B cell (primary cell): ENCODE measurements around the gene MTHFD2L.
"Not testable (repeated sequence)": the region's sequence is repeated elsewhere in the genome, so short reads cannot be mapped to it uniquely, and the experiment has no call there.

Source experiments
- EZH2 ChIP-seq: IDR thresholded peaks from 2 replicates; pipeline ENCODE4 v1.6.1; 2012; ENCODE audit warnings: borderline replicate concordance, low read depth, mild to moderate bottlenecking, moderate library complexity, low read length; ENCODE audit not compliant: insufficient read depth, poor library complexity, severe bottlenecking
- TF ChIP-seq, protein P1 (sequence below): fragments of 200-600 bp; IDR thresholded peaks from one replicate; pipeline ENCODE4 v1.8.0; 2022; ENCODE audit warnings: antibody characterized with exemption, mild to moderate bottlenecking

DNA sequence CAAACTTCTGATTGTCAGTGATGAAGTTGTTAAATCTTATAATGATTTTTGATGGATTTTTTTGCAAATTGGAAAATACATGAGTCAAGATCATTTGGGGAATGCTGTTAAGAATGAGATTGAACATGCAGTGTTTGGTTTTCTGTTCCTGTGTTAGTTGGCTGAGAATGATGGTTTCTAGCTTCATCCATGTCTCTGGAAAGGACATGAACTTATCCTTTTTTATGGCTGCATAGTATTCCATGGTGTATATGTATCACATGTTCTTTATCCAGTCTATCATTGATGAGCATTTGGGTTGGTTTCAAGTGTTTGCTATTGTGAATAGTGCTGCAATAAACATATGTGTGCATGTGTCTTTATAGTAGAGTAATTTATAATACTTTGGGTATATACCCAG is 182.5 kb downstream of the MTHFD2L start:
- TF ChIP-seq, protein P1, sequence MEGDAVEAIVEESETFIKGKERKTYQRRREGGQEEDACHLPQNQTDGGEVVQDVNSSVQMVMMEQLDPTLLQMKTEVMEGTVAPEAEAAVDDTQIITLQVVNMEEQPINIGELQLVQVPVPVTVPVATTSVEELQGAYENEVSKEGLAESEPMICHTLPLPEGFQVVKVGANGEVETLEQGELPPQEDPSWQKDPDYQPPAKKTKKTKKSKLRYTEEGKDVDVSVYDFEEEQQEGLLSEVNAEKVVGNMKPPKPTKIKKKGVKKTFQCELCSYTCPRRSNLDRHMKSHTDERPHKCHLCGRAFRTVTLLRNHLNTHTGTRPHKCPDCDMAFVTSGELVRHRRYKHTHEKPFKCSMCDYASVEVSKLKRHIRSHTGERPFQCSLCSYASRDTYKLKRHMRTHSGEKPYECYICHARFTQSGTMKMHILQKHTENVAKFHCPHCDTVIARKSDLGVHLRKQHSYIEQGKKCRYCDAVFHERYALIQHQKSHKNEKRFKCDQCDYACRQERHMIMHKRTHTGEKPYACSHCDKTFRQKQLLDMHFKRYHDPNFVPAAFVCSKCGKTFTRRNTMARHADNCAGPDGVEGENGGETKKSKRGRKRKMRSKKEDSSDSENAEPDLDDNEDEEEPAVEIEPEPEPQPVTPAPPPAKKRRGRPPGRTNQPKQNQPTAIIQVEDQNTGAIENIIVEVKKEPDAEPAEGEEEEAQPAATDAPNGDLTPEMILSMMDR, result not testable (repeated sequence)
- not testable (repeated sequence) for TF ChIP-seq EZH2
